Colonic mucosa (tissue), 4 donors: ENCODE data around the gene ART4. TPM values are rescaled to one million over a fixed set of nuclear protein-coding genes. Genes with fewer than 3 reads are reported as not detected.

Experiments used
- DNase-seq: peaks from one replicate; pipeline ENCODE4 v3.0.0-alpha.2; 2020
- H3K27ac ChIP-seq: fragments of 200-600 bp; one replicate; pipeline ENCODE4 v1.8.0; 2021
- H3K27me3 ChIP-seq: fragments of 200-600 bp; one replicate; pipeline ENCODE4 v1.8.0; 2021
- H3K36me3 ChIP-seq: fragments of 200-600 bp; one replicate; pipeline ENCODE4 v1.8.0; 2021
- H3K4me1 ChIP-seq: fragments of 200-600 bp; one replicate; pipeline ENCODE4 v1.8.0; 2021; ENCODE audit warnings: mild to moderate bottlenecking
- H3K4me3 ChIP-seq: fragments of 200-600 bp; one replicate; pipeline ENCODE4 v1.8.0; 2021
- H3K9ac ChIP-seq, 2 donors: one replicate each; pipeline ENCODE4 v1.7.0; 2013; ENCODE audit warnings: control low read depth in 2 of 2, low read depth in 2 of 2, low read length in 2 of 2
- H3K9me3 ChIP-seq: fragments of 200-600 bp; one replicate; pipeline ENCODE4 v1.8.0; 2021
- CTCF ChIP-seq: fragments of 200-600 bp; IDR thresholded peaks from one replicate; pipeline ENCODE4 v1.8.0; 2022; ENCODE audit warnings: antibody characterized with exemption, mild to moderate bottlenecking
- intact Hi-C: fragments of 100-400 bp; cut with DNase I; formaldehyde crosslinking; loops from one replicate; pipeline ENCODE4 v1.14.1; 2022
- total RNA-seq, 2 donors: library from RNA; stranded (reverse); fragmentation: NEBNext Ultra II Directional in 1 of 2; extraction: Animal tissue kit (Norgen Biotek cat#: 25700) in 1 of 2; gene quantifications; one replicate each; pipeline ENCODE4 v1.2.1, GENCODE V29; 2021
- donor health status: healthy.
- donor health status: DM: no; HTN: no; CAD: no.
- donor health status: DM: no; HTN: no; CAD: no.

ART4 gene
- total RNA-seq, 2 donors from 2014 or later: 0.49 TPM; not detected in 1

- Histone ChIP-seq H3K36me3 (peaks cover 15% of the 10 kb centered on the region), H3K4me3 (no peak overlapping the region)
- intact Hi-C loops: no loop called here
Measured at GRCh38 chr12:14784471-14784870, 58.9 kb downstream of the ART4 start.

GRCh38 chr12:14782756-14783155 lies 60.6 kb downstream of the ART4 start:
- no peak overlapping the region for H3K27ac ChIP-seq
- no peaks in the 10 kb centered on the region for H3K4me1 ChIP-seq
- no peak overlapping the region for H3K9ac ChIP-seq
- intact Hi-C loops: no loop called here
- no peaks in the 10 kb centered on the region for H3K27me3 ChIP-seq
- TF ChIP-seq CTCF: no peak
- no peaks in the 10 kb centered on the region for H3K9me3 ChIP-seq
- H3K4me3 ChIP-seq: no peak overlapping the region
- no peak for DNase-seq
- H3K36me3 ChIP-seq: no peaks in the 10 kb centered on the region

More at GRCh38 chr12:14784471-14784870, 58.9 kb downstream of the ART4 start:
- no peak overlapping the region for H3K9ac ChIP-seq
- H3K27me3 ChIP-seq: no peaks in the 10 kb centered on the region
- H3K9me3 ChIP-seq: no peaks in the 10 kb centered on the region
- no peaks in the 10 kb centered on the region for H3K4me1 ChIP-seq
- no peak for TF ChIP-seq CTCF
- no peak overlapping the region for H3K27ac ChIP-seq
- DNase-seq: no peak

GRCh38 chr12:14781563-14781962 lies 61.8 kb downstream of the ART4 start:
- no peak for TF ChIP-seq CTCF
- no peaks in the 10 kb centered on the region for H3K27me3 ChIP-seq
- no peaks in the 10 kb centered on the region for H3K4me1 ChIP-seq
- H3K4me3 ChIP-seq: no peak overlapping the region
- H3K9ac ChIP-seq: no peak overlapping the region
- no peaks in the 10 kb centered on the region for H3K36me3 ChIP-seq
- no peaks in the 10 kb centered on the region for H3K9me3 ChIP-seq
- no peak for DNase-seq
- H3K27ac ChIP-seq: no peak overlapping the region
- intact Hi-C loops: no loop called here

DNA sequence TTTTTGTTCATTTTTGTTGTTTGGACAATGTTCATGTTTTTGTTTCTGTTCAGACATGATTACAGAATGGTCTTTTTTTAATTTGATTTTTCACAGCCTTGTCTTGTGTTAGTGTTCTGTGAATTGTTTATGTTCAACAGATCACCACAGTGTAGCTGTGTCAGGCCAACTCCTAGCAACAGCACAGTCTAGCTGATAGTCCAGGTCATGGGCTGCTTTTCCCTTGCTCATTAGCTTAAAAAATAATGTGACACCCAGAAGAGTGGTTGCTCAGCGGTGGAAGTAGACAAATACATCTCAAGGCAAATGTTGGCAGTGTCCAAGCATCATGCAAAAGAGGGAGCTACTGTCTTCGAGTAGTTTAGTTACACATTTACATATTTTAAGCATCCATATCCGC lies 62.5 kb downstream of the ART4 start:
- no peaks in the 10 kb centered on the region for H3K9me3 ChIP-seq
- no peak overlapping the region for H3K9ac ChIP-seq
- no peaks in the 10 kb centered on the region for H3K36me3 ChIP-seq
- H3K4me3 ChIP-seq: no peak overlapping the region
- TF ChIP-seq CTCF: no peak
- intact Hi-C loops: no loop called here
- no peaks in the 10 kb centered on the region for H3K27me3 ChIP-seq
- peaks cover 5% of the 10 kb centered on the region for H3K4me1 ChIP-seq
- DNase-seq: no peak
- H3K27ac ChIP-seq: no peak overlapping the region

- no peak for DNase-seq
- Histone ChIP-seq H3K4me3 (no peak overlapping the region), H3K27me3 (no peaks in the 10 kb centered on the region), H3K36me3 (no peaks in the 10 kb centered on the region), H3K27ac (no peak overlapping the region), H3K9ac (no peak overlapping the region), H3K4me1 (peaks cover 9% of the 10 kb centered on the region), H3K9me3 (no peaks in the 10 kb centered on the region)
- intact Hi-C loops: no loop called here
- TF ChIP-seq CTCF: no peak
Measured at GRCh38 chr12:14779834-14780233, 63.5 kb downstream of the ART4 start.

GRCh38 chr12:14777271-14777670 lies 66.1 kb downstream of the ART4 start:
- Histone ChIP-seq H3K4me3 (no peak overlapping the region), H3K27ac (peak overlapping the region; percentile 98), H3K4me1 (peaks cover 9% of the 10 kb centered on the region), H3K27me3 (no peaks in the 10 kb centered on the region), H3K9ac (no peak overlapping the region), H3K36me3 (no peaks in the 10 kb centered on the region), H3K9me3 (no peaks in the 10 kb centered on the region)
- peak; percentile 68 for DNase-seq
- intact Hi-C loops: no loop called here
- no peak for TF ChIP-seq CTCF
